ENCODE results near the gene NDUFS6.

DNA sequence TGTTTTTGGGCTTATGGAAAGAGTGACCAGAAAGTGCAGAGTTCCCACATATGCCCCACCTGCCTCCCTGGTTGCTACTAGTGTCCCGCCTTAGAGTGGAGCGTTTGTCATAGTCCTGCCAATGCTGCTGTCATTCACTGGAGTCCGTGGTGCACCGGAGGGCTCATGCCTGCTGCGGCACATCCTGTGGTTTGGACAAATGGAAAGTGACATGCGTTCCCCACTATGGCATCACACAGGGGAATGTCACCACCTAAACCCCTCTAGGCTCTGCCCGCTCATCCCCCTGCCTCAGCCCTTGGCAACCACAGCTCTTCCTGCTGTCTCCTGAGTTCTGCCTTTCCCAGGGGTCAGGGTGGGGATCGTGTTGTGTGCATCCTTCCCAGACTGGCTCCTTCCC is 52.3 kb downstream of the NDUFS6 start:
- TF ChIP-seq, protein P1, sequence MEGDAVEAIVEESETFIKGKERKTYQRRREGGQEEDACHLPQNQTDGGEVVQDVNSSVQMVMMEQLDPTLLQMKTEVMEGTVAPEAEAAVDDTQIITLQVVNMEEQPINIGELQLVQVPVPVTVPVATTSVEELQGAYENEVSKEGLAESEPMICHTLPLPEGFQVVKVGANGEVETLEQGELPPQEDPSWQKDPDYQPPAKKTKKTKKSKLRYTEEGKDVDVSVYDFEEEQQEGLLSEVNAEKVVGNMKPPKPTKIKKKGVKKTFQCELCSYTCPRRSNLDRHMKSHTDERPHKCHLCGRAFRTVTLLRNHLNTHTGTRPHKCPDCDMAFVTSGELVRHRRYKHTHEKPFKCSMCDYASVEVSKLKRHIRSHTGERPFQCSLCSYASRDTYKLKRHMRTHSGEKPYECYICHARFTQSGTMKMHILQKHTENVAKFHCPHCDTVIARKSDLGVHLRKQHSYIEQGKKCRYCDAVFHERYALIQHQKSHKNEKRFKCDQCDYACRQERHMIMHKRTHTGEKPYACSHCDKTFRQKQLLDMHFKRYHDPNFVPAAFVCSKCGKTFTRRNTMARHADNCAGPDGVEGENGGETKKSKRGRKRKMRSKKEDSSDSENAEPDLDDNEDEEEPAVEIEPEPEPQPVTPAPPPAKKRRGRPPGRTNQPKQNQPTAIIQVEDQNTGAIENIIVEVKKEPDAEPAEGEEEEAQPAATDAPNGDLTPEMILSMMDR (IDR thresholded peaks at IDR 0.05): no peak
- TF ChIP-seq POLR2A (IDR thresholded peaks at IDR 0.05): no peak

Data from body of pancreas (tissue), 4 donors.